ENCODE measurements around the gene HS3ST6. TPM values are rescaled to one million over a fixed set of nuclear protein-coding genes. Genes with fewer than 3 reads are reported as not detected.

The HS3ST6 gene
- total and polyA plus RNA-seq, 2 of the 13 experiments (the other 11 are each of a cell fraction or from before 2014, with no cell fraction given) = not detected

DNA sequence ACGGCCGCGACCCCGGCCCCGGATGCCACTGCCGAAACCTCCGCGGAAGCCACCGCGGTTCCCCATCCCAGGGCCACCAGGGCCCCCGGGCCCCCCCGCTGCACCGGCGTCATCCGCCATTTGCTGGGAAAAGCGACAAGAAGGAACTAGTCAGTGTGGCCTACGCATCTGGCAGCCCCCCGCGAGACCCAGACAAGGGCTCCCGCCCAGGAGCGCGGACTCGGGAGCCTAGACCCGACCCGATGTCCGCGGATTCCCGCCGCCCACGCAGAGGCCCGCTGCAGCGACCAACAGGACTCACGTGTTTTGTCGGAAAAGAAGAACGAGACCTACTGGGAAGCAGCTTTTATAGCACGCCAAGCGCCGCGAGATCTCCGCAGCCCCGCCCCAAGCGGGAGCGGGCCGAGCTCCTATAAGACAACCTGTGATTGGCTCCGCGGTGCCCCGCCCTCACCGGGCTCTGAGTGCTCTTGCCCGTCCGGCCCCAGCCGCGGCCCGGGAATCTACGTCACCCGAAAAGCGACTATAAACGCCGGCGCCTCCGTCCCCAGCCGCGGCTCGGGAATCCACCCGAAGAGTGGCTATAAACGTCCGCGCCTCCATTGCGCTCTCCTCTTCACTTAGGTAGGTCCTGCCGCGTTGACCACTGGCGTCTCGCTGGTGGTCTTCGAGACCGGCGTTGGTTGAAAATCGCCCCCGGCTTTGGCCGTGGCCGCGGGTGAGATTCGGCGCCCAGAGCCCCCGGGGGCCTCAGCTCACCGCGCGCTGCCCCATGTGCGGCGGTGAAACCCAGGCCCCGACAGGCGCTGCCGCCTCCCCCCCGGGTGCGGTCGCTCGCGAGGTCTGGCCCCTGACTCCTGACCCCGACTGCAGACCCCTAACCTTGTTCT is 46.5 kb upstream of the HS3ST6 start, which contains the start of gene RPS2 (continued):
- TF ChIP-seq, protein P1, sequence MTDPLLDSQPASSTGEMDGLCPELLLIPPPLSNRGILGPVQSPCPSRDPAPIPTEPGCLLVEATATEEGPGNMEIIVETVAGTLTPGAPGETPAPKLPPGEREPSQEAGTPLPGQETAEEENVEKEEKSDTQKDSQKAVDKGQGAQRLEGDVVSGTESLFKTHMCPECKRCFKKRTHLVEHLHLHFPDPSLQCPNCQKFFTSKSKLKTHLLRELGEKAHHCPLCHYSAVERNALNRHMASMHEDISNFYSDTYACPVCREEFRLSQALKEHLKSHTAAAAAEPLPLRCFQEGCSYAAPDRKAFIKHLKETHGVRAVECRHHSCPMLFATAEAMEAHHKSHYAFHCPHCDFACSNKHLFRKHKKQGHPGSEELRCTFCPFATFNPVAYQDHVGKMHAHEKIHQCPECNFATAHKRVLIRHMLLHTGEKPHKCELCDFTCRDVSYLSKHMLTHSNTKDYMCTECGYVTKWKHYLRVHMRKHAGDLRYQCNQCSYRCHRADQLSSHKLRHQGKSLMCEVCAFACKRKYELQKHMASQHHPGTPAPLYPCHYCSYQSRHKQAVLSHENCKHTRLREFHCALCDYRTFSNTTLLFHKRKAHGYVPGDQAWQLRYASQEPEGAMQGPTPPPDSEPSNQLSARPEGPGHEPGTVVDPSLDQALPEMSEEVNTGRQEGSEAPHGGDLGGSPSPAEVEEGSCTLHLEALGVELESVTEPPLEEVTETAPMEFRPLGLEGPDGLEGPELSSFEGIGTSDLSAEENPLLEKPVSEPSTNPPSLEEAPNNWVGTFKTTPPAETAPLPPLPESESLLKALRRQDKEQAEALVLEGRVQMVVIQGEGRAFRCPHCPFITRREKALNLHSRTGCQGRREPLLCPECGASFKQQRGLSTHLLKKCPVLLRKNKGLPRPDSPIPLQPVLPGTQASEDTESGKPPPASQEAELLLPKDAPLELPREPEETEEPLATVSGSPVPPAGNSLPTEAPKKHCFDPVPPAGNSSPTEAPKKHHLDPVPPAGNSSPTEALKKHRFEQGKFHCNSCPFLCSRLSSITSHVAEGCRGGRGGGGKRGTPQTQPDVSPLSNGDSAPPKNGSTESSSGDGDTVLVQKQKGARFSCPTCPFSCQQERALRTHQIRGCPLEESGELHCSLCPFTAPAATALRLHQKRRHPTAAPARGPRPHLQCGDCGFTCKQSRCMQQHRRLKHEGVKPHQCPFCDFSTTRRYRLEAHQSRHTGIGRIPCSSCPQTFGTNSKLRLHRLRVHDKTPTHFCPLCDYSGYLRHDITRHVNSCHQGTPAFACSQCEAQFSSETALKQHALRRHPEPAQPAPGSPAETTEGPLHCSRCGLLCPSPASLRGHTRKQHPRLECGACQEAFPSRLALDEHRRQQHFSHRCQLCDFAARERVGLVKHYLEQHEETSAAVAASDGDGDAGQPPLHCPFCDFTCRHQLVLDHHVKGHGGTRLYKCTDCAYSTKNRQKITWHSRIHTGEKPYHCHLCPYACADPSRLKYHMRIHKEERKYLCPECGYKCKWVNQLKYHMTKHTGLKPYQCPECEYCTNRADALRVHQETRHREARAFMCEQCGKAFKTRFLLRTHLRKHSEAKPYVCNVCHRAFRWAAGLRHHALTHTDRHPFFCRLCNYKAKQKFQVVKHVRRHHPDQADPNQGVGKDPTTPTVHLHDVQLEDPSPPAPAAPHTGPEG (CRISPR knock-in tag; IDR thresholded peaks at IDR 0.05) = peak; percentile 78; the same call in 1 of the 2 replicates
- TF ChIP-seq MZF1 (CRISPR knock-in tag; IDR thresholded peaks at IDR 0.05; ENCODE audit: borderline replicate concordance) (peak; percentile 57; the same call in 1 of the 2 replicates), RBM22 (optimal IDR thresholded peaks at IDR 0.05; ENCODE audit: low read length) (peak; percentile 82), KDM5B (CRISPR knock-in tag; IDR thresholded peaks at IDR 0.05; ENCODE audit: borderline replicate concordance) (peak; percentile 42; the same call in 1 of the 2 replicates), ZFAT (CRISPR knock-in tag; conservative IDR thresholded peaks at IDR 0.05) (no peak), BRD4 (CRISPR knock-in tag; IDR thresholded peaks at IDR 0.05) (peak; percentile 77), IRF2 (CRISPR knock-in tag; IDR thresholded peaks at IDR 0.05) (peak; percentile 67; the same call in 1 of the 2 replicates), ZSCAN25 (CRISPR knock-in tag; IDR thresholded peaks at IDR 0.05) (peak; percentile 69; the same call in 1 of the 2 replicates), IKZF1 (IDR thresholded peaks at IDR 0.05) (no peak), ZFYVE20 (CRISPR knock-in tag; IDR thresholded peaks at IDR 0.05; ENCODE audit: borderline replicate concordance, low read depth) (peak; percentile 42; the same call in 1 of the 2 replicates), SMAD9 (CRISPR knock-in tag; IDR thresholded peaks at IDR 0.05) (no peak), ZC3H13 (CRISPR knock-in tag; IDR thresholded peaks at IDR 0.05) (peak; percentile 74)
- TF ChIP-seq, protein P2, sequence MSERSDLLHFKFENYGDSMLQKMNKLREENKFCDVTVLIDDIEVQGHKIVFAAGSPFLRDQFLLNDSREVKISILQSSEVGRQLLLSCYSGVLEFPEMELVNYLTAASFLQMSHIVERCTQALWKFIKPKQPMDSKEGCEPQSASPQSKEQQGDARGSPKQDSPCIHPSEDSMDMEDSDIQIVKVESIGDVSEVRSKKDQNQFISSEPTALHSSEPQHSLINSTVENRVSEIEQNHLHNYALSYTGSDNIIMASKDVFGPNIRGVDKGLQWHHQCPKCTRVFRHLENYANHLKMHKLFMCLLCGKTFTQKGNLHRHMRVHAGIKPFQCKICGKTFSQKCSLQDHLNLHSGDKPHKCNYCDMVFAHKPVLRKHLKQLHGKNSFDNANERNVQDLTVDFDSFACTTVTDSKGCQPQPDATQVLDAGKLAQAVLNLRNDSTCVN (CRISPR knock-in tag; IDR thresholded peaks at IDR 0.05; ENCODE audit: borderline replicate concordance) = no peak; the same call in 1 of the 2 replicates
- TF ChIP-seq, protein P3, sequence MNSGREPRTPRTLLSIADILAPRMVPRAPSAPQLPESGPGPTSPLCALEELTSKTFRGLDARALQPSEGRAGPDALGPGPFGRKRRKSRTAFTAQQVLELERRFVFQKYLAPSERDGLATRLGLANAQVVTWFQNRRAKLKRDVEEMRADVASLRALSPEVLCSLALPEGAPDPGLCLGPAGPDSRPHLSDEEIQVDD (CRISPR knock-in tag; IDR thresholded peaks at IDR 0.05; ENCODE audit: borderline replicate concordance) = 0 out of 2 replicates have a peak, but pooled peaks have one; percentile 21
- TF ChIP-seq, protein P4, sequence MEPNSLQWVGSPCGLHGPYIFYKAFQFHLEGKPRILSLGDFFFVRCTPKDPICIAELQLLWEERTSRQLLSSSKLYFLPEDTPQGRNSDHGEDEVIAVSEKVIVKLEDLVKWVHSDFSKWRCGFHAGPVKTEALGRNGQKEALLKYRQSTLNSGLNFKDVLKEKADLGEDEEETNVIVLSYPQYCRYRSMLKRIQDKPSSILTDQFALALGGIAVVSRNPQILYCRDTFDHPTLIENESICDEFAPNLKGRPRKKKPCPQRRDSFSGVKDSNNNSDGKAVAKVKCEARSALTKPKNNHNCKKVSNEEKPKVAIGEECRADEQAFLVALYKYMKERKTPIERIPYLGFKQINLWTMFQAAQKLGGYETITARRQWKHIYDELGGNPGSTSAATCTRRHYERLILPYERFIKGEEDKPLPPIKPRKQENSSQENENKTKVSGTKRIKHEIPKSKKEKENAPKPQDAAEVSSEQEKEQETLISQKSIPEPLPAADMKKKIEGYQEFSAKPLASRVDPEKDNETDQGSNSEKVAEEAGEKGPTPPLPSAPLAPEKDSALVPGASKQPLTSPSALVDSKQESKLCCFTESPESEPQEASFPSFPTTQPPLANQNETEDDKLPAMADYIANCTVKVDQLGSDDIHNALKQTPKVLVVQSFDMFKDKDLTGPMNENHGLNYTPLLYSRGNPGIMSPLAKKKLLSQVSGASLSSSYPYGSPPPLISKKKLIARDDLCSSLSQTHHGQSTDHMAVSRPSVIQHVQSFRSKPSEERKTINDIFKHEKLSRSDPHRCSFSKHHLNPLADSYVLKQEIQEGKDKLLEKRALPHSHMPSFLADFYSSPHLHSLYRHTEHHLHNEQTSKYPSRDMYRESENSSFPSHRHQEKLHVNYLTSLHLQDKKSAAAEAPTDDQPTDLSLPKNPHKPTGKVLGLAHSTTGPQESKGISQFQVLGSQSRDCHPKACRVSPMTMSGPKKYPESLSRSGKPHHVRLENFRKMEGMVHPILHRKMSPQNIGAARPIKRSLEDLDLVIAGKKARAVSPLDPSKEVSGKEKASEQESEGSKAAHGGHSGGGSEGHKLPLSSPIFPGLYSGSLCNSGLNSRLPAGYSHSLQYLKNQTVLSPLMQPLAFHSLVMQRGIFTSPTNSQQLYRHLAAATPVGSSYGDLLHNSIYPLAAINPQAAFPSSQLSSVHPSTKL (CRISPR knock-in tag; IDR thresholded peaks at IDR 0.05) = peak; percentile 11; the same call in 1 of the 2 replicates
- TF ChIP-seq, protein P5, sequence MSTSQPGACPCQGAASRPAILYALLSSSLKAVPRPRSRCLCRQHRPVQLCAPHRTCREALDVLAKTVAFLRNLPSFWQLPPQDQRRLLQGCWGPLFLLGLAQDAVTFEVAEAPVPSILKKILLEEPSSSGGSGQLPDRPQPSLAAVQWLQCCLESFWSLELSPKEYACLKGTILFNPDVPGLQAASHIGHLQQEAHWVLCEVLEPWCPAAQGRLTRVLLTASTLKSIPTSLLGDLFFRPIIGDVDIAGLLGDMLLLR (CRISPR knock-in tag; IDR thresholded peaks at IDR 0.05) = no peak
